Effector memory CD8-positive, alpha-beta T cell (primary cell): ENCODE measurements around the gene SAMHD1.
"Not testable (repeated sequence)": the region's sequence is repeated elsewhere in the genome, so short reads cannot be mapped to it uniquely, and the experiment has no call there.

Source experiments
- ATAC-seq: fragments of 150-1000 bp; cut with Tn5 transposase; replicated peaks from 2 replicates; pipeline ENCODE4 v1.10.0; 2021; ENCODE audit warnings: mild to moderate bottlenecking, moderate library complexity
- DNase-seq, 3 experiments: peaks; one replicate each; pipeline ENCODE4 v3.0.0; 2021
- H3K27ac Mint-ChIP-seq, 2 donors: one replicate each; pipeline ENCODE4 v1.8.0; 2022; ENCODE audit warnings: mild to moderate bottlenecking in 2 of 2, mixed read lengths in 2 of 2, moderate library complexity in 2 of 2
- H3K27me3 Mint-ChIP-seq, 2 donors: one replicate each; pipeline ENCODE4 v1.8.0; 2022; ENCODE audit warnings: mixed read lengths in 2 of 2
- H3K36me3 Mint-ChIP-seq: one replicate; pipeline ENCODE4 v1.8.0; 2022; ENCODE audit warnings: mild to moderate bottlenecking, moderate library complexity, mixed read lengths; ENCODE audit not compliant: insufficient read depth
- H3K4me1 Mint-ChIP-seq, 2 donors: one replicate each; pipeline ENCODE4 v1.8.0; 2022; ENCODE audit warnings: low read depth in 2 of 2, mixed read lengths in 2 of 2
- H3K4me3 Mint-ChIP-seq, 2 donors: one replicate each; pipeline ENCODE4 v1.8.0; 2022; ENCODE audit warnings: mild to moderate bottlenecking in 2 of 2, mixed read lengths in 2 of 2, moderate library complexity in 2 of 2
- H3K9me3 Mint-ChIP-seq, 2 donors: one replicate each; pipeline ENCODE4 v1.8.0; 2022; ENCODE audit warnings: mixed read lengths in 2 of 2

SAMHD1 gene

DNA sequence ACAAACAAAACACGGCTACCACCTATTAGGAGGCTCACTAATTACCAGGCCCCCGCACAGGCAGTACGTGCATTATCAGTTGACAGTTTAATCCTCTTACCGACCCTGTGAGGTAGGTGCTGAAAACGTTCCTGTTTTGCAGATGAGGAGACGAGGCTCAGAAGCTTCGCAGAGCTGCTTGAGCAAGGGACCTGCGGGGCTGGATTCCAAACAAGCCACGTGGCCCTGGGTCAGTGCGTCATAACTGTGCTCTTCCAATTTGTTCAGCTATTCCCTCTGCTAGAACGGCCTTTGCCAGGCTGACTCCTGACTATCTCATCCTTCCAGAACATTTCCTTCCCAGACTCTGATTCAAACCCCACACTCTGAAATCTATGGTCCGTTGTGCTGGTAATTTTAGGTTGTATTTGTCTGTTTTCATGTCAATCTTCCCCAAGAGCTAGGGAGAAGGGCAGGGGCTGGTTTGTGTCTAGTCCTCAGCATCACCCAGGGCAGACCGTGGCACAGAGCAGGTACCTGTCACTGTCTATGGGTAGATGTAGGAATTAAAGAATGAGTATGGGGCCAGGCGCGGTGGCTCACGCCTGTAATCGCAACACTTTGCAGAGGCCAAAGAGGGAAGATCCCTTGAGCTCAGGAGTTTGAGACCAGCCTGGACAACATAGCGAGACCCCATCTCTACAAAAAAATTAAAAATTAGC lies 104.3 kb downstream of the SAMHD1 start:
- no peaks in the 10 kb centered on the region for H3K9me3 Mint-ChIP-seq
- H3K27me3 Mint-ChIP-seq: no peaks in the 10 kb centered on the region
- H3K36me3 Mint-ChIP-seq: no peaks in the 10 kb centered on the region
- no peak for ATAC-seq
- no peak overlapping the region for H3K27ac Mint-ChIP-seq
- no peak for DNase-seq
- peaks cover 4 to 6% of the 10 kb centered on the region in 2 donors for H3K4me1 Mint-ChIP-seq
- H3K4me3 Mint-ChIP-seq: no peak overlapping the region

DNA sequence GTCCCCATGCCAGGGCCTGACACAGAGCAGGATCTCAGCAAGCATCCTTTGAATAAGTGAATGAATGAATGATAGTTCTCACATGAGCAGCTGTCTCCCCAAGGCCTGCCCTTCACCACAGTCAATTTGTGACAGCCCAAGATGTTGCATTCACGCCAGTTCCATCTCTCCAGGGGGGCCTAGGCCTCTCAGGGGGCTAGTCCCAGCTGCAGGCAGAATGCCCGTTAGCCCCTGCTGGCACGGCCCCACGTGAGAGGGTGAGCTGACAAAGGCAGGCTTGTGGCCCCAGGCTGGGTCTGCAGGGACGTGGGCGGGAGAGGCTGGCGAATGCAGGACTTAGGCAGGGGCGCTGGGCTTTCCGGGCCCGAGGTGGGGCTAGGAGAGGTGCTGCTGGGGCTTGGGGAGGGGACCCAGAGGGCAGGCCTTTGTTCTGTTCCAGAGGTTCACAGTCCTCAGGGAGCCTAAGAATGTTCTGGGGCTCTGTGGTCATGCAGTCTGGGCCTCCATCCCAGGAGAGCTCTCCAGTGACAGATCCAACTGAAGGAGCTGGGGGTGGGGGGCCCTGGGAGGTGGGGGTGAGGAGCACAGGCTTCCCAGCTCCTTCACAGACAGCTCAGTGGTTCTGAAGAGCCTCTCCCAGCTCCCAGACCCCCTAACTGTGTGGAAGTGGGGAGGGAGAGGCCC lies 106.1 kb downstream of the SAMHD1 start:
- Mint-ChIP-seq H3K36me3 (no peaks in the 10 kb centered on the region), H3K27me3 (no peaks in the 10 kb centered on the region), H3K9me3 (no peaks in the 10 kb centered on the region), H3K27ac (peak overlapping the region in 1 of 2 donors; percentile 63), H3K4me3 (no peak overlapping the region), H3K4me1 (peaks cover 9 to 10% of the 10 kb centered on the region in 2 donors)
- DNase-seq (no peak), ATAC-seq (no peak)

GRCh38 chr20:36841030-36841429 lies 110.5 kb downstream of the SAMHD1 start:
- not testable (repeated sequence) for ATAC-seq, H3K9me3 Mint-ChIP-seq, H3K4me1 Mint-ChIP-seq, H3K27me3 Mint-ChIP-seq, DNase-seq, H3K36me3 Mint-ChIP-seq, H3K4me3 Mint-ChIP-seq
- H3K27ac Mint-ChIP-seq: peak overlapping the region; percentile 48 to 78
